Endometrial microvascular endothelial cells (primary cell): Measurements from ENCODE around the gene MB21D2. TPM values are rescaled to one million over a fixed set of nuclear protein-coding genes. Genes with fewer than 3 reads are reported as not detected.
"Not testable (repeated sequence)": the region's sequence is repeated elsewhere in the genome, so short reads cannot be mapped to it uniquely, and the experiment has no call there.

Source experiments
- in situ Hi-C: cut with HindIII; loops from 2 replicates; pipeline ENCODE4 v1.10.0; 2017; ENCODE audit warnings: low sequenced_read_pairs, low pct_unique_long_range_greater_than_20kb; ENCODE audit errors: inconsistent ontology term
- total RNA-seq: library from RNA; depleted of rRNA; stranded (reverse); fragments of >200 nt; gene quantifications from one replicate; pipeline ENCODE4 v1.2.3, GENCODE V29; 2015; ENCODE audit errors: inconsistent ontology term

Gene MB21D2
- total RNA-seq, 1 donor from 2014 or later = 33.3 TPM

- in situ Hi-C loops = no loop called here
These were observed 123.4 kb downstream of the MB21D2 start for GRCh38 chr3:192794216-192794615.

- in situ Hi-C loops = not testable (repeated sequence)
These were observed 128.7 kb downstream of the MB21D2 start for GRCh38 chr3:192788816-192789515.

DNA sequence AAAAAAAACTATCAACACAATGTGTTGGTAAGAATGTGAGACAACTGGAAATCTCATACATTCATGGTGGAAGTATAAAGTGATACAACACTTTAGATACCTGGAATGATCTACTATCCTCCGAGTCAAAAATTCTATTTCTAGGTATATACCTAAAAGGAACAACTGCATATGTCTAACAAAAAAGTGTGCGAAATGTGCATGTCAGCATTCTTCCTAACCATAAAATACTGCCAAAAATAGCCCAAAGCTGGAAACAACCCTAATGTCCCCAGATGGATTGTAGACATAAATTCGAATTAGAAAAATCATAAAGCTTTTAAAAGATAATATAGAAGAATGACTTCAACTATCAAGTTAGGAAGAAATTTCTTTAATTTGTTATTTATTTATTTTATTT lies 139.1 kb downstream of the MB21D2 start:
- in situ Hi-C loops = no loop called here

GRCh38 chr3:192774341-192774740 lies 143.3 kb downstream of the MB21D2 start:
- in situ Hi-C loops = not testable (repeated sequence)

- in situ Hi-C loops = no loop called here
These were observed 145.3 kb downstream of the MB21D2 start for GRCh38 chr3:192772240-192772894.

DNA sequence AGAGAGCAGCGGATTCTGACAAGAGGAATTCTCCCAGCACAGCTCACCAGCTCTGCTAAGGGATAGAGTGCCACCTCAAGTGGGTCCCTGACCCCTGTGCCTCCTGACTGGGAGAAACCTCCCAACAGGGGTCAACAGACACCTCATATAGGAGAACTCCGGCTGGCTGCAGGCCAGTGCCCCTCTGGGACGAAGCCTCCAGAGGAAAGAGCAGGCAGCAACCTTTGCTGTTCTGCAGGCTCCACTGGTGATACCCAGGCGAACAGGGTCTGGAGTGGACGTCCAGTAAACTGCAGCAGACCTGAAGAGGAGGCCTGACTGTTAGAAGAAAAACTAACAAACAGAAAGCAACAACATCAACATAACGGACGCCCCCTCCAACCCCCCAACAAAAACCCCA lies 159.0 kb downstream of the MB21D2 start:
- in situ Hi-C loops = no loop called here

DNA sequence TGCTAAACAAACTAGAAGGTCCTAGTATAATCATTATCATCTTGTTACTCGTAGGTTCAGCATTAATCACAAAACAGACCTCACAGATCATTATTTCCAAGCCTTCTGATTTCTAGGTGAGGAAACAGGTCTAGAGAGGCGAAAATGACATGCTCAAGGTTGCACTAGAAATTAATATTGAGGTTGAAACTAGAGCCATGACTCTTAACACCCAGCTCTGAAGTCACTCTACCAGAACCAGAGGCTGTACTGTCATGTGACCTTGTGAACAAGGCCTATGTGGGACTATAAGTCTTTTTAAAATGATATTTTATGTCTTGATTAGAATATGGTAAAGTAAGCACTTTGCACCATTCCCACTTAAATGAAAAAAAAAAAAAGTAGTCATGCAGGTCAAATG lies 166.5 kb downstream of the MB21D2 start:
- in situ Hi-C loops = no loop called here

- in situ Hi-C loops = no loop called here
These were observed 167.5 kb downstream of the MB21D2 start for GRCh38 chr3:192750201-192750600.

DNA sequence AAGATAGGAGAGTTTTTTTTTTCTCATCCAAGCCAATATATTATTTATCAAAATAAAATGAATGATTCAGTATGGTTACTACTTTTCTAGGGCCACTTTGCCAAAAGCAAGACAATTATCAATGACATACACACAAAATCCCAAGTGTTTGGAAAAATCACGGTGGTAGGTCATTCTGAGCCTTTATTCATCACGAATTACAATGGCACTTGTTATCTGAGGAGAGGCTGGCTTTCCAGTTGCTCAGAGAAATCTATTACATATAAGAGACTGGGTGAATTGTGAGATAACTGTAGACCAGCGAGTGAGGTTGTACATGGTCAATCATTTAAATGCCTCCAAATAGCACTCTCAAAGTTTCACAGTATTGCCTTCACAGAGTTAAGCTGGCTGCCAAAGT lies 169.9 kb downstream of the MB21D2 start:
- in situ Hi-C loops = no loop called here

GRCh38 chr3:192747145-192747544 lies 170.5 kb downstream of the MB21D2 start:
- in situ Hi-C loops = no loop called here

Other genes with a start within 250 kb of the MB21D2 start
- 3.1 TPM for gene FGF12, start 190.3 kb downstream of the MB21D2 start, total RNA-seq